ENCODE data around the gene NEK7. TPM values are rescaled to one million over a fixed set of nuclear protein-coding genes. Genes with fewer than 3 reads are reported as not detected.

The NEK7 gene
- total and polyA plus RNA-seq, 2 of the 8 experiments (the other 6 are each of a cell fraction or from before 2014, with no cell fraction given): 5.1 to 10.0 TPM

GRCh38 chr1:198116469-198116868, 40.3 kb upstream of the NEK7 start:
- H3K4me3 ChIP-seq (ENCODE audit: extremely low read depth in 1 of 4, insufficient read depth in 2 of 4, low read depth in 3 of 4, low read length in 4 of 4): no peak overlapping the region
- no peak overlapping the region for H2BK120ac ChIP-seq (replicated peaks; ENCODE audit: low read depth, low read length)
- no peak overlapping the region for H3K4ac ChIP-seq (replicated peaks; ENCODE audit: insufficient read length, low read depth, low read length)
- H3K23ac ChIP-seq (ENCODE audit: insufficient read length): no peak overlapping the region
- DNase-seq (ENCODE audit: low read depth in 1 of 2, low spot score in 2 of 2) (no peak), FAIRE-seq (no peak)
- H3K9ac ChIP-seq (replicated peaks in 1 of 4; ENCODE audit: extremely low read depth in 1 of 4, low read depth in 3 of 4, low read length in 3 of 4): no peak overlapping the region
- no peak overlapping the region for H3K27ac ChIP-seq (ENCODE audit: low read depth, low read length)
- no peaks in the 10 kb centered on the region for H3K36me3 ChIP-seq (ENCODE audit: control insufficient read depth in 2 of 4, insufficient read depth in 4 of 4, low read length in 3 of 4)
- H3K56ac ChIP-seq (replicated peaks; ENCODE audit: insufficient read length, low read depth, low read length): no peak overlapping the region
- TF ChIP-seq NRF1 (IDR thresholded peaks at IDR 0.05; ENCODE audit: low read depth, low read length) (no peak), CHD1 (IDR thresholded peaks at IDR 0.05; ENCODE audit: low read depth, low read length) (no peak), BACH1 (IDR thresholded peaks at IDR 0.05; ENCODE audit: low read length) (no peak), KDM4A (IDR thresholded peaks at IDR 0.05; ENCODE audit: low read depth, low read length, severe bottlenecking) (no peak), HDAC2 (IDR thresholded peaks at IDR 0.05; ENCODE audit: borderline replicate concordance in 1 of 2, low read depth in 2 of 2, low read length in 2 of 2) (no peak)
- H4K8ac ChIP-seq (ENCODE audit: extremely low read depth, insufficient read depth, low read length): no peak overlapping the region
- H3K79me2 ChIP-seq (ENCODE audit: control insufficient read depth in 1 of 2, insufficient read depth in 2 of 2, low read length in 2 of 2): no peaks in the 10 kb centered on the region
- WGBS, 2 experiments (ENCODE audit: extremely low coverage in 1 of 2, insufficient coverage in 1 of 2, insufficient read length in 1 of 2, insufficient replicate concordance in 2 of 2, low coverage in 1 of 2, low lambda C conversion rate in 2 of 2, missing lambda C conversion rate in 1 of 2): 93% methylated on average over 5 of the region's 5 CpGs; no CpG with 5 or more reads in 1 of the 2 experiments
- no peak overlapping the region for H3K18ac ChIP-seq (ENCODE audit: extremely low read depth, low read length)
- no peak overlapping the region for H2BK5ac ChIP-seq (ENCODE audit: low read depth, low read length)
- H2BK20ac ChIP-seq (ENCODE audit: low read length): no peak overlapping the region
- ChIA-PET CTCF (ENCODE audit: partially characterized antibody) (interaction anchor here (0.7 to 0.9 kb wide), 2 partner anchors 10 to 348 kb away, joined by 3 read pairs; no protein-coding TSS in a partner anchor), POLR2A (ENCODE audit: partially characterized antibody) (no interaction called here)
- no peak overlapping the region for H2AK5ac ChIP-seq (ENCODE audit: low read depth, low read length)
- H4K20me1 ChIP-seq (replicated peaks in 1 of 2; ENCODE audit: control insufficient read depth in 1 of 2, insufficient read depth in 2 of 2, low read length in 2 of 2): no peaks in the 10 kb centered on the region
- H2AFZ ChIP-seq (ENCODE audit: low read length): no peak overlapping the region
- H2BK12ac ChIP-seq (ENCODE audit: low read depth, low read length): no peak overlapping the region
- H3K14ac ChIP-seq (ENCODE audit: insufficient read length): no peak overlapping the region
- no peaks in the 10 kb centered on the region for H3K27me3 ChIP-seq (replicated peaks in 1 of 4; ENCODE audit: control insufficient read depth in 3 of 4, extremely low read depth in 1 of 4, insufficient read depth in 3 of 4, low read length in 3 of 4)
- no peaks in the 10 kb centered on the region; the same call in 1 of the 2 replicates for H3K23me2 ChIP-seq (ENCODE audit: low read depth, low read length)
- no peak overlapping the region for H4K5ac ChIP-seq (ENCODE audit: insufficient read length, low read depth, low read length)
- no peaks in the 10 kb centered on the region for H3K79me1 ChIP-seq (ENCODE audit: low read depth, low read length)
- no peak overlapping the region for H4K91ac ChIP-seq (replicated peaks; ENCODE audit: insufficient read length, low read length)
- no peak overlapping the region for H3K4me2 ChIP-seq (ENCODE audit: insufficient read depth in 1 of 2, low read depth in 2 of 2, low read length in 2 of 2)
- no peak overlapping the region for H2BK15ac ChIP-seq (ENCODE audit: low read length)
- H3K9me3 ChIP-seq (ENCODE audit: insufficient read depth in 2 of 2, low read depth in 1 of 2, low read length in 1 of 2): no peaks in the 10 kb centered on the region
- H3K4me1 ChIP-seq (replicated peaks in 1 of 4; ENCODE audit: control insufficient read depth in 3 of 4, insufficient read depth in 4 of 4, low read length in 3 of 4): no peaks in the 10 kb centered on the region

All from H1 (cell line).